ENCODE measurements around the gene F10. TPM values are rescaled to one million over a fixed set of nuclear protein-coding genes. Genes with fewer than 3 reads are reported as not detected.

F10 gene
- polyA plus RNA-seq, 10 donors = 10.8 to 30.6 (median 19.8) TPM

DNA sequence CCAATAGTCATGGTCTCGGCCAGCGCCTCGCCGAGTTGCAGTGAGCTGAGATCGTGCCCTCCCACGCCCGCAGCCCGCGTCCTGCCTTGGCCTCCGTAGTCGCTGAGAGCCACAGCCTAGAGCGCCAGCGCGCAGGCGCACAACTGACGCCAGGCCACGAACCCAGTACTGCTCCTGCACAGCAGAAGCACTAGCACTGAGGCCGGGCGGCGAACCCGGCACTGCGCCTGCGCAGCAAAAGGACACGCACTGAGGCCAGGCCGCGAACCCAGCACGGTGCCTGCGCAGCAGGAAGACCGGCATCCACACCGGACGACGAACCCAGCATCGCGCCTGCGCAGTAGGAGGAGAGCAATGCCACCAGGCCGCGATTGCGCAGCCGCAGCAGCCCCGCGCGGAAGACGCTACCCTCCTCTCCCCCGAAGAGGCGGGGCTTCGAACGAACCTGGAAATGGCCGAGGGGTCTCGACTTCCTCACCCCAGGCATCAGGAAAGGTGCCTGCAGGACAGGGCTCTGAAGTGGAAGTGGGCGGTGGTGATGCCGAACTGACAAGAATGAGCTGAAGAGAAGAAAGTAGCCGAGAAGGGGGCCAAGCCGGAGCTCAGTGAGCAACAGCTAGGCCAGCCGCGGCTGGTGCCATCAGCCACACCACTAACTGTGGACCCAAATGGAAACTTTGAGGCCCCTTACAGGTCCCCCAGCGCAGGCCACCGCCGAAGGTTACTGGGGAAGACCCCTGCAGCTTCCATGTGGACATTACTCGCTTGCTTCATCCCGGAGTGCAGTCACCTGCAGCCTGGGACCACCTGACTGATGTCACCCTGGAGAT is 7.5 kb downstream of the F10 start:
- peak in 2 of 3 donors; percentile 10 to 48 for DNase-seq

DNA sequence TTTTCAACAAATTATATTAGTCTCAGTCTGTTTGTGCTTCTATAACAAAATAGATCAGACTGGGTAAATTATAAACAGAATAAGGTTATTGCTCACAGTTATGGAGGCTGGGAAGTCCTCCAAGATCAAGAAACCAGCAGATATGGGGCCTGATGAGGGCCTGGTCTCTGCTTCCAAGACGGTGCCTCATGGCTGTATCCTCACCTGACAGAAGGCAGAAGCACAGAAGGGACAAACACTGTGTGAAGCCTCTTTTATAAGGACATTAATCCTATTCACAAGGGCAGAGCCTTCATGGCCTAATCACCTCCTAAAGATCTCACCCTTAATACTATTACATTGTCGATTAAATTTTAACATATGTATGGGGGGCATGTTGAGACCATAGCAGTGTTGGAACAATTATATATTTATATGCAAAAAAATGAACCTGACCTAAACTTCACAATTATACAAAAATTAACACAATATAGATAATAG is 12.7 kb downstream of the F10 start:
- no peak for DNase-seq

DNA sequence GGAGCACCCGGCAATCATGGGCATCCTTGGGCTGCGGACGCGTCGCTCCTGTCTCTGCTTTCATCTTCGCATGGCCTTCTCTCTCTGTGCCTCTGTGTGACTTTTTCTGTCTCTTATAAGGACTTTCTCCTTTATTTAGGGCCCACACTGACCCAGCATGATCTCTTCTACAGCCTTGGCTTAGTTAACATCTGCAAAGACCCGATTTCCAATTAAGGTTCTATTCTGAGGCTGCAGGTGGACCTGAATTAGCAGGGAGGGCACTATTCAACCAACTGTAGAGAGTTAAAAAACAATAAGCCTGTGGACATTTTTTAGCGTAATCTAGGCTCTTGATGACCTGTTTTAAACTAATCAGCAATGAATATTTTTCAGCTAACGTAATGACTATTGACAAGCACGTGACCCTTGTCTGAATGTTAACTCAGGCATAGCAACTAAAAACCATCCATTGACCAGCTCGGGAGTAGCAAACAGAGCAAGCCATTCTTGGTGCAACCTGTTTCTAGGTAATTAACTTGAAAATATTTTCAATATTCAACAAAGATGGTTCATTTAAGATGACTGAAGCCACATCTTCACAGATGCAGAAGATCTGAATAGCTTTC is 15.2 kb downstream of the F10 start:
- DNase-seq = no peak

DNA sequence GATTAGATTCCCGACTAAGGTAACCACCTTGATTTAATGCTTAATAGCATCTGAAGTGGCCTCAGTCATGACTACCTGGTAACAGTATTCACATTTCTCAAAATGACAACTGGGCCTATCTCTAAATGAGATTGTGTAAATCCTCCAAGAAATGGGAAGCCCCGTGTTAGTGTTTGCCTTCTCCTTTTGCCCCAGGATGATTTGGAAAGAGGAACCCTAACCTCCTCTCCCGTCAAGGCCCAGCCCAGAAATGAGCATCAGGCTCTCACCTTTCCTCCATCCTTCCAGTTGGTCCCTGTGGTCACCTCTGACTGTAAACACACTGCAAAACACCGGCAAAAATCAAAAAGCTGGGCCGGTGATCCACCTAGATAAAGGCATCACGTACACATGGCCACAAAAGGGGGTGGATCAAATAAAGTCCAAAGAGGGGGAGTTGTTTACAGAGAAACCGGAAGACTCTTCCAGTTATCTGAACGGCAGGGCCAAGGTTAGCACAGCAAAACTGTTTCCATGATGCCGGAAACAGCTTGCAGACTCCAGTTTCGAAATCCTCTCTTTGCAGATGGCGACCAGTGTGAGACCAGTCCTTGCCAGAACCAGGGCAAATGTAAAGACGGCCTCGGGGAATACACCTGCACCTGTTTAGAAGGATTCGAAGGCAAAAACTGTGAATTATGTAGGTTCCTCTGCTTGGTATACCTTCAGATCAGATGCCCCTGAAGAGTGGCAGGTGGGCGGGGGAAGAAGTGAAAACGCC is 16.4 kb downstream of the F10 start:
- DNase-seq = no peak

DNA sequence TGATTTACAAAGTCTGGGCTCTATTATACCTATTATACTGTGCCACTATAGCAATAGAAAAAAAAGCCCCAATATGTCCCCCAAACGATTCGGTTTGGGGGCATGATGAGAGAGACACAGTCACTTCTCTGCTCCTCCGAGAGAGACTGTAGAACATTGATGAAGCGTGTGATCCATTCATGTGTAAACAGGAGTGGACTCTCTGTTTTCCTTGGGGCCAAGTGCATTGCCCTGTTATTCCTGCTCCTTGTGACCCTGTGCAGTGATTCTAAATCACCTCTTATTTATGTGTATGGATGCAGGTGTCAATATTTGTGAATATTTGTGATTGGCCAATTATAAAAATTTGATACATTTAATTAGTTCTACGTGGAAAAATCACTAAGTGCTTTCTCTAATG is 17.0 kb downstream of the F10 start:
- DNase-seq = no peak

DNA sequence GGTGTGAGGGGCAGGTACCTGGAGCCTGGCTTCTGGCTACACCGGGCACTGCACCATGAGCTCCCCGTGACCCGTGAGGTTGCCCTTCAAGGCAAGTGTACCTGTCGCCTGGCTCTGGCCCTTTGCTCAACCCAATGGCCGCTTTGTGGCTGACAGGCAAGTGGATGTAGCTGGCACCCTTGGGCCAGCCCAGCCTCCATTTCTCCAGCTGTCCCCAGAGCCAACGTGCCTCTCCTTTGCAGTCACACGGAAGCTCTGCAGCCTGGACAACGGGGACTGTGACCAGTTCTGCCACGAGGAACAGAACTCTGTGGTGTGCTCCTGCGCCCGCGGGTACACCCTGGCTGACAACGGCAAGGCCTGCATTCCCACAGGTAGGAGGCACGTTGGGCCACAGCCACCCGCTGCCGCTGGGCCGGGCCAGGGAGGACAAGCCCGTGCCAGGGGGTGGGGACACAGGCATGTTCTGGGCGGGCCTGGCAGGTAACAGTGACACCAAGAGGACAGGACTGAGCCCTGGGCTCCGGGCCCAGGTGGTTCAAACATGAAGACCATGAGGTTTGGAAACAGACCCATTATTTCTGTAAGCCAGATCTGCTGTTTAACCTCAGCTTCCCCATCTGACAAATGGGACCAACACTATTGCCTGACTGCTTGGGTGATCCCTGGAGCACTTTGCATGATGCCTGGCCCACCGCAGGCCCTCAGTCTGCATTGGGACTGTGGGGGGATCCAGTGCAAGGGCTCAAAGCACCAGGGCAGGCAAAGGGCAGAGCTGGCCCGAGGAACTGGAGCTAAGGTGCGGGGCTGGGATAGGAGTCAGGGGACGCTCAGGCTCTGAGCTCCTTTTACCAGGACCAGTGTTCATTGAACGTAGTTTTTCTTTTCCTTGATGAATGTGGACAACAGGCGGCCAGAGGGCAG is 18.3 kb downstream of the F10 start:
- no peak for DNase-seq

DNA sequence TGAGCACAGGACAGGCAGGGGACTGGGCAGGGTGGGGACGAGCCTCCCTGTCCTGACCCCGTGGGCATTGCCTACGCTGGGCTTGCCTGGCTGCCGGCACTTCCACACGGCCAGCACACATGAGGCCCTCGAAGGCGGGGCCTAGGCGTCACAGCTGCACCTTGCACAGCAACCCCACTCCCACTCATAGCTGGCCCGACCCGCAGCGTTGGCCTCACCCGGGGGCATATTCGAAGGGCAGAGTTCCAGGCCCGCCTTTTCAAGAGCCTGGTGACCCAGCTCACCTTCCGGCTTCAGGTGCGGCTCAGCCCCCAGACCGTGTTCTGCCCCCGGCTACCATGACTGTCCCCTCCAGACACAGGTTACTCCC is 19.0 kb downstream of the F10 start:
- DNase-seq = no peak

DNA sequence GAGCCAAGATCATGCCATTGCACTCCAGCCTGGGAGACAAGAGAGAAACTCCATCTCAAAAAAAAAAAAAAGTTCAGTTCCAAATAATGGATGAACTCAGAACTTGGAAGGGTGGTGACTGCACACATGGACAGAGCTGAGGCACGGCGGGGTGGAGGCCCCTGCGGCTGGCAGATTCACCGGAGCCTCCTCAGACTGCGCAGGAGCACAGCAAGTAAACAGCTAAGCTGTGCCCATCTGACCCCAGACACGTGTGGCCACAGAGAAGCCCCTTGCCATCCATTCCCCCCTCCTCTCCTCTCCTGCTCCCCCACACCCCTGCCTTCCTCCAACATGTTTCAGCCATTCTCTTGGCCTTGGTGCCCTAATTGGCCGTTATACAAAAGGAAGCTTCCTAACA is 20.3 kb downstream of the F10 start:
- DNase-seq = no peak

DNA sequence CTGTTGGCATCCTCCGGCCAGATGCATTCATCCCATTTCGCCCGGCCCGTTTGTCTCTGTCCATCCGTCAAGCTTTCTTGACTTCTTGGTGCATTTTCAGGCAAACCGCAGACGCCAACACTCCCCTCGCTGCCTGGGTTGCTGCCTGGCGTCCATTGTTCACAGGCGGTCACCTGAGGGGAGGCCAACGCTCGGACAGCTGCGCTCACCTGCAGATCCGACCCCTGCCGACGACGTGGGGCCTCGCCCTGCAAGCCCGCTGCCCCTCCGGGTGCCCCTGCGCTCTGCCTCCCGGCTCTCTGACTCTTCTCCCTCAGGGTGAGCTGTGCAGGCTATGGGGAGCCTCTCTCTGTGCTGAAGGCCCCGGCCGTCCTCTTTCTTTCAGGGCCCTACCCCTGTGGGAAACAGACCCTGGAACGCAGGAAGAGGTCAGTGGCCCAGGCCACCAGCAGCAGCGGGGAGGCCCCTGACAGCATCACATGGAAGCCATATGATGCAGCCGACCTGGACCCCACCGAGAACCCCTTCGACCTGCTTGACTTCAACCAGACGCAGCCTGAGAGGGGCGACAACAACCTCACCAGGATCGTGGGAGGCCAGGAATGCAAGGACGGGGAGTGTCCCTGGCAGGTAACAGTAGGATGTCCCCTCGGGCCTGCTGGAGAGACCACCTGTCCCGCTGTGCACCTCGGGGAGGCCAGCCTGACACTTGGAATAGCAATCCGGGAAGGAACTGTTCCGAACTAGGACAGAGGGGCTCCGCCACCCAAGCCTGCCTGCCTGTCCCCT is 21.1 kb downstream of the F10 start:
- no peak for DNase-seq

DNA sequence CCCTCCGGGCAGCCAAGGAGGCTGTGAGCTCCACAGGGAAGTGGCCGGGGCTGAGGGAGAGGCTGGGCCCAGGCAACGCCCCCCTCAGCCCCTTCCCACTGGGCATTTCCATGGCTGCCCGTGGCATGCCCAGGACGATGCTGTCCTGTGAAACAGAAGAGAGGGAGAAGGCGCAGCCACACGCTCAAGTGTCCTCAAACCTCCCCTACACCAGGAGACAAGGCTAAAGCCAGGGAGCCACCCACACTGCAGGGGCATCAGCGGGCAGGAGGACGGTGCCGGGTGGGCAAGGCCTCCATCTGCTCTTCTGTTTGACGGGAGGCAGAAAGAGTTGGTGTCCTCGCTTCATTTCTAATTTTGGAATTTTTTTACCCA is 21.6 kb downstream of the F10 start:
- DNase-seq = no peak

DNA sequence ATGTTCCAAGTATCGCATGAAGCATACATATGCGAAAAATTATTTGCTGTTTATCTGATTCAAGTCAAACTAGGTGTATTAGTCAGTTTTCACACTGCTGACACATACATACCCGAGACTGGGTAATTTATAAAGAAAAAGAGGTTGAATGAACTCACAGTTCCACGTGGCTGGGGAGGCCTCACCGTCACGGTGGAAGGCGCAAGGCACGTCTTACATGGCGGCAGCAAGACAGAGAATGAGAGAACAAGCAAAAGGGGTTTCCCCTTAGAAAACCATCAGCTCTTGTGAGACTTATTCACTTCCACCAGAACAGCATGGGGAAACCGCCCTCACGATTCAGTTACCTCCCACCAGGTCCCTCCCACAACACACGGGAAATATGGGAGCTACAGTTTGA is 22.9 kb downstream of the F10 start:
- no peak for DNase-seq

DNA sequence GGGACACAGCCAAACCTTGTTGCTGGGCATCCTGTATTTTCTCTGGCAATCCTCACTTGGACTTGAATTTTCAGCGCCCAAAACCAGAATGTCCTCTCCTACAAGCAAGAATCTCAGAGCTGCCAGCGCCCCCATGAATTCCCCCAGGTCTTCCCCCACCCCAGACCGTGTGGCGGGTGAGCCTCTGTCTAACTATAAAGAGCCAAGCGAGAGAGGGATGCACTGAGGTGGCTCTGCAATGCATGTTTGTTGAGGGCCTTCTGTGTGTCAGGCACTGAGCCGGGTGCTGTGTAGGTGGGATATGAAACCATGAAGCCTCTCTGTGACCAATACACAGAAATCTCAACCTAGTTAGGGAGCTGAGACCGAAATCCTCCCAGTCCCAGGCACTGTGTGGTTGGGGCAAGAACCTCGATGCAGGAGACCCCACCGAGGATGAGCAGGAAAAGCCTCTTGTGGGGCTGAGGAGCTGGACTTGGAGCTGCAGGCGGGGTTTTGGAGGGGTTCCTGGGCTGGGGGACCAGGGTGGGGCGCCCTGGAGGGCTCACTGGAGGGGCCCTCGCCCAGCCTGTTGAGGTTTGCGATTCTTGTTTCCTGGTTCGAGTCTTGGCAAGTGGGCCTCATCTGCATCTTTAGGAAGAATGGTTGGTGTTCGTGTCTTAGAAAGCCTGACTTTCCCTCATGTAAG is 23.5 kb downstream of the F10 start:
- no peak for DNase-seq

DNA sequence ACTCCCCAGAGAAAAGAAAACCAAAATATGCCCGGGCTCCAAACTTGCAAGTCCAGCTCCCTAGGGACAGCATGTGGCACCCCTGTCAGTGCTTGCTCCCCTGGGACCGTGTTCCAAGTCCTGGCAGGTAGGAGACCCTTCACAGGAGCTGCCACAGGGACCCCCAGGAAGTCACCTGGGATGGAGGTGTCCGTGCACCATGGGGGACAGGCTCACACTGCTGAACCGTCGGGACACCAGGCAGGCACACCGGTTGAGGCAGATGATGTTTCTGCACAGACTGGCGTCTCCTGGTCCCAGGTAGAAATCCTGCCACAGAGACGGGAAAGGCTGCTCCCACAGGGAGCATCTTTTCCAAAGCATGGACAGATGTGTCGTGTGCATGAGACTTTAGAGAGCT is 24.2 kb downstream of the F10 start:
- no peak for DNase-seq

DNA sequence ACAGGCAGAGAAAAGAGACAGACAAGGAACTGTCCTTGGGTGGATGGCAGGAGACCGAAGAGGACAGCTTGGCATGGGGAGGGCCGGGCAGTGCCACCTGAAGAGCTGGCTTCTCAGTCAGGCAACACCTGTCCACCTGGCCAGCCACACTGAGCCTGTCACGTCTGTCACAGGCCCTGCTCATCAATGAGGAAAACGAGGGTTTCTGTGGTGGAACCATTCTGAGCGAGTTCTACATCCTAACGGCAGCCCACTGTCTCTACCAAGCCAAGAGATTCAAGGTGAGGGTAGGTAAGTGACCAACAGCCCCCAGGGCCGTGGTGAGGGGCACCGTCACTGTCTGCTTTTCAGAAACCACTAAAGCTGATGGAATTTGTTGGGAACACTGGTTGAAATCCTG is 24.6 kb downstream of the F10 start:
- no peak for DNase-seq

DNA sequence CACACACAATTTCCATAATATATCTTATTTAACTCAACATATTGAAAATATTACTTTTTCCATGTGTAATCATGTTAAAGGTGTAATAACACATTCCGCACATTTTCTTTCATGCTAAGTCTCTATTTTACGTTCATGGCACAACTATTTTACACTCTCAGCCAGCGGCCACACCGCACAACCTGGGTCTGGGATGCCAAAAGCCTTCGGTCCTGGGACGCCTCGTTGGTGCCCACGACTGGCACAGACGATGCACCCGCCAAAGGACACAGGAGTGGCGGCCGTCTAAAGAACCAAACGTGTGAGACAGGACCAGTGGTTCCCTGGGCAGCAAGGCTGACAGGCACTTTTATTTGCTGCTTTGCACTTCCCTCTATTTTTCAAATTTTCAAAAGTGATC is 25.8 kb downstream of the F10 start:
- DNase-seq = no peak

DNA sequence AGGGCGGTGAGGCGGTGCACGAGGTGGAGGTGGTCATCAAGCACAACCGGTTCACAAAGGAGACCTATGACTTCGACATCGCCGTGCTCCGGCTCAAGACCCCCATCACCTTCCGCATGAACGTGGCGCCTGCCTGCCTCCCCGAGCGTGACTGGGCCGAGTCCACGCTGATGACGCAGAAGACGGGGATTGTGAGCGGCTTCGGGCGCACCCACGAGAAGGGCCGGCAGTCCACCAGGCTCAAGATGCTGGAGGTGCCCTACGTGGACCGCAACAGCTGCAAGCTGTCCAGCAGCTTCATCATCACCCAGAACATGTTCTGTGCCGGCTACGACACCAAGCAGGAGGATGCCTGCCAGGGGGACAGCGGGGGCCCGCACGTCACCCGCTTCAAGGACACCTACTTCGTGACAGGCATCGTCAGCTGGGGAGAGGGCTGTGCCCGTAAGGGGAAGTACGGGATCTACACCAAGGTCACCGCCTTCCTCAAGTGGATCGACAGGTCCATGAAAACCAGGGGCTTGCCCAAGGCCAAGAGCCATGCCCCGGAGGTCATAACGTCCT is 26.4 kb downstream of the F10 start:
- no peak for DNase-seq

DNA sequence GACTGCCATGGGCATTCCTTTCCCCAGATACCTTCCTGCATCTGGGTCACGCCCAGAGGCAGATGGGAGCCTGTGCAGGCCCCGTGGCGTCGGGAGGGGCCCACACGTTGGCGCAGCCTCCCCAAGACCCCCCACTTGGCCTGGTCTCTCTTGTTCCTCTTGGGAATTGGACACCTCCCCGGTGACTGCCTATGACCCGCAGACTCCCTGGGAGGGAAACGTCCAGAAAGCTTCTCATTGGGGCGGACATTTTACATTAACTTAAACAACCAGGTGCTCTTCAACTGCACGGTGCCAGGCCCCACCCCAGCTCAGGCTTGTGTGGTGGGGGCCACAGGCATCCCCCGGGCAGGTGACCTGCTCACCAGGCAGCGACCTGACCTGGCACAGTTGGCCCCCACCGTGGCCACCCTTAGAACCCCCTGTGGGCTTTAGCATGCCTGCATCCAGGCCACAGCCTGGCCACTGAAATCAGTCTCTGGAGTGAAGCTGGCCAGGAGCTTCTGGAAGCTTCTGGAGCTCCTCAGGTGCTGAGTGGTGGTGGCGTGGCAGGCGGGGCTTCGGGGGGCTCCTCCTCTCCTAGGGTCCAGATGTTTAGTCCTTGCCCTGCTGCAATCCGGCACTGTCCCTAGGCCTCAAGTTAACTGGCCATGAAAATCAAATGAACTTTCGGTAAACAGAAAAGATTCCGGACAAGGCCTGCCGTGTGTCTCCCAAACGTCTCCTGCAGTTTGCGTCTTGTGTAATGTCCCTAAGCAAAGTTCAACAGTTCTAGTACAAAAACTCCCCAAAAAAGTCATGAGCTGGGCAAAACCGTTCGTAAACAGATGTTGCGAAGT is 27.3 kb downstream of the F10 start:
- DNase-seq = no peak

DNA sequence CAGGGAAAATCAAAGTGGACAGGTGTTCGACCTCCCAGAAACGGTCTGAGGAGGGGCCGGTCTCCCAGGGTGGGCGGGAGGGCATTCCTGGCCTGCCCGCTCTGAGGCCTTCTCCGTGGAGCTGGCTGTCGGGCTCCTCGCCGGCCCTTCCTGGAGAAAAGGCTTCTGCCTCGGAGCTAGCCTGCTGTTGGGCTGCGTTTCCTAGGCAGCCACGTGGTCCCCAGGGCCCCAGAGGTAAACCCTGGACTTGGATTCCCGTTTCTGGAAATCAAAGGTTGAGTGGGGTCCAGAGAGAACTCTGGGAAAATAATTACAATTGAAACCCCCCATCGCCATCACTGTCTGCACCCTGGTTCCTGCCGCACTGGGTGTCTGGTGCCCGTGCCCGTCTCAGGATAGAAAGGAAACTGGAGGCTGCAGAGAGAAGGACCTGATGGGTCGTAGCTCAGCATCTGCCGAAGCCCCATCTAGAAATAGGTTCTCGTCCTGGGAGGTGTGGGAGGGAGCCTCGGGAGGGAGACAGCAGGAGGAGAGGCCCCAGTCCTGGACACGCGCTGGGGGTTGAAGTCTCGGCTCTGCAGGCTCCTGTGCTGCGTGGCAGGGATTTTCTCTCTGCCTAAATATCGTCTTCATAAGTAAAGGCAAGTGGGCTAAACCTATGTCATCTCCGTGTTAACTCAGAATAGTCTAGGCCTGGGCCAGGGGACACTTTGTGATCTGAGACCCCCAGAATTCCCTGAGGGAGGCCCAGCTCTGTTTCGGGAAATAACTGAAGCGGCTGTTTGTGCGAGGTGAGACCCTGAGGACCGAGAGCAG is 28.2 kb downstream of the F10 start:
- no peak for DNase-seq
